ENCODE data around the gene RBM47.

Gene RBM47

DNA sequence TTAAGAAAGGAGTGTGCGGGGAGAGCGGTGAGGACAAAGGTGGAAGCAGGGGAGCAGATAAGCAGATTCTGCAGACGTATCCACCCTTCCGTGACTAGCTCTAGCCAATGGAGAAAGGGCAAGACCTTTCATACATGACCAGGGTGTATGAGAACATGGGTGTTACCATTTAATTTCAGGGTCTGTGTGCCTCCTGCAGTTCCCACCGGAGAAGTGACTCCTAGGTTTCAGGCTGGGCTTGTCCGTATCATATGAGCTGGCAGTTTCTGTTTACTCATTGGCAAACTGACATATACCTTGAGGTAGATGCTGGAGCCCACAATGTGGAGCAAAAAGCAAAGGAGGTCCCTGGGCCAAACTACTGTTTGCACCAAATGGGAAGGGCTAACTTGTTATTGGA, 6.8 kb downstream of the RBM47 start:
- no peak for DNase-seq

DNA sequence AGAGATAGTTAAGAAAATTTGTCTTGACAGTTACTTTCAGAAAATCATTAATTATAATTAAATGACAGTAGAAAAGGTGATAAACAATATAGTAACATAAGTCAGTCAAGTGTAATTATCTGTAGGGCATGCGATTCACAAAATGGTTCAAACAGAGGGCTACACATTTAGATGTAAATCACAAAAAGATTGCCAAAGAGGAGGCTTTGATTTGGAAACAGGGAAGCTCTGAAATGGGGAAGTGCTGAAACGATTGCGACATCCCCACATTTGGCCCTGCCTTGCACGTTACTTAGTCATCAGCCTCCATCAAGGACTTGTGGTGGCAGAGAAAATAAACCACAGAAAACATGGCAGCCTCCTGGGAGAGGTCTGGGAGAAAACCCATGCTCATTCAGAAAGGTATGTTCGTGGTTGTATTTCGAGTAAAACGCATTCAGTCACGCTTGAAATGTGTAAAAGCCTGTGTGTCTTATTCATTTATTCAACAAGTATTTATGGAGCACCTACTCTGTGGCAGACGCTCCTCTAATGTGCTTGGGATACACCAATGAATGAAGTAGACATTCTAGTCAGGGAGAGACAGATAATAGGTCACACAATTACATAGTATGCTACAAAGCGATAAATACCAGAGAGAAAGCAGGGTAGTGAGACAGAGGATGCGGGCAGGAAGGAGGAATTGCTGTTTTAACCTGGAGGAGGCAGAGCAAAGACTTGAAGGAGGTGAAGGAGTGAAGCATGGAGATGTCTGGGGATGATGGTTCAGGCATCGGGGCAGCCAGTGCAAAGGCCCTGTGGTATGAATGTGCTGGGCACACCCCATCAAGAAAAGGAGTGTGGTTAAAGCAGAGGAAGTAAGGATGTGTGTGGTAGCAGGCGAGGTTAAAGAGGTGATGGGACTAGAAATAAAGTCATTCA, 7.8 kb downstream of the RBM47 start:
- DNase-seq, result peak; percentile 88

DNA sequence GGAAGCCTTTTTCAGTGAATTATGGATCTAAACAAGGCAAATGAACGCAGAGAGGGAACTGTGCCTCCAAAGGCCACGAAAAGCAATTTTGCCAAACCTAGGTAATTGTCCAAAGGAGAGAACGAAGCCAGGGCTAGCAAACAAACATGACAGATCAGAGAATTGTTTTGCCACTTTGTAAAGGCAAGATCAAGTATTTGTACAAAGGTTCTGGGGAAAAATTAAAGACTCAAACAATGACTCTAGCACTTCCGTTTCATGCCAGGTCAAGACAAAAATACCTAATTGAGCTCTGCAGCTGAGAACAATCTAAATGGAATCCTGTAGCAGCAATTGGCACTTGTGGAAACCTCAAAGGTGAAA, 8.5 kb downstream of the RBM47 start:
- DNase-seq, result no peak

DNA sequence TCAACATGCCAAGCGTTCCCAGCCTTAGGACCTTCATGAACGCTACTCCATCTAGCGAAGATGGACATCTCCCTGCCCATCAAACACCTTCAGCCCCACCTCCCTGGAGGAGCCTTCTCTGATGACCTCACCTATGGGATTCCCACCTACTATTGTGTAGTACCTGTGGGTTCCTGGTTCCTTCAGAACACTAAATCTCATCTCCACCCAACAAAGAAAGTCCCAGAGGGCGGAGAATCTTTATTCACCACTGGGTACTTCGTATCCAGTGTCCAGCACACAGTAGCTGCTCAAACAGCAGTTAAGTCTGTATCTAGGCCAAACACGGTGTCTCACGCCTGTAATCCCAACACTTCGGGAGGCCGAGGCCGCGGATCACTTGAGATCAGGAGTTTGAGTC, 10.1 kb downstream of the RBM47 start:
- DNase-seq, result no peak

DNA sequence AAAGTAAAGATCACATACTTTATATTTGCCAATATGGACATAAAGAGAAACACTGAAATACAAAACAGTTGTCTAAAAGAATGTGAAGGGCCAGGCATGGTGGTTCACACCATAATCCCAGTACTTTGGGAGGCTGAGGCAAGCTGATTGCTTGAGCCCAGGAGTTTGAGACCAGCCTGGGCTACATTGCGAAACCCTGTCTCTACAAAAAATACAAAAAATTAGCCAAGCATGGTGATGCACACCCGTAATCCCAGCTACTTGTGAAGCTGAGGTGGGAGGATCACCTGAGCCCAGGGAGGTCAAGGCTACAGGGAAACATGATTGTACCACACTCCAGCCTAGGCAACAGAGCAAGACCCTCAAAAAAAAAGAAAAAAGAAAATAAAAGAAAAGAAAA, 11.8 kb downstream of the RBM47 start:
- DNase-seq, result no peak

DNA sequence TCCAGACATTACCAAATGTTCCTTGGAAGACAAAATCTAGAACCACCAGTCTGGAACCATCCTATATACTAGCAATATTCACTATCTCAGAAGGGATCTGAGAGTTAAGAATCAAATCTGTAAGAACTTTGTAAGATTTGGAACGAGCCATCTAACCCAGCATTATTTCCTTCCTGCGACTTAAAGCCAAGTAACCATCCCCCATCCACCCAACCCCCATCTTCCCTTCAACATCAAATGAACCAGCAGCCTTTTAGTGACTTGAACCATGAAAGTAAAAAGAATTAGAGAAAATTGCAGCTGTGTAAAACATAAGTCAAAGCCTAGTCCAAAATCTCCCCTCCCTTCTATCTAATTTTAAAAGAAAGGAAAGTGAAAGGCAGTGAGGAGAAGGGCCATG, 15.6 kb downstream of the RBM47 start:
- no peak for DNase-seq

DNA sequence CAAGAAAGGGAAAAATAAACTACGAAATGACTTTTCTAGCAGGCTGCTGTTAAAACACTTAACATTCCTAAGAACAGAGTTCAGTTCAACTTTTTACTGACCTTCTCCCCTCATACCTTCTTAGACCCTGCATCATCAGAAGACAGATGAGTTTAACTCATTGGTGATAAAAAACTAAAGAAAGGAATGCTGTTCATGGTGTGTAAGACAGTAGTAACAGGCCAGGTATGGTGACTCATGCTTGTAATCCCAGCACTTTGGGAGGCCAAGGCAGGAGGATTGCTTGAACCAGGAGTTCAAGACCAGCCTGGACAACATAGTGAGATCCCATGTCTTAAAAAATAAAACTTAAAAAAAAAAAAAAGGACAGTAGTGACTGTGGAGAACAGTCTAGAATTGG, 16.2 kb downstream of the RBM47 start:
- DNase-seq, result peak; percentile 75

DNA sequence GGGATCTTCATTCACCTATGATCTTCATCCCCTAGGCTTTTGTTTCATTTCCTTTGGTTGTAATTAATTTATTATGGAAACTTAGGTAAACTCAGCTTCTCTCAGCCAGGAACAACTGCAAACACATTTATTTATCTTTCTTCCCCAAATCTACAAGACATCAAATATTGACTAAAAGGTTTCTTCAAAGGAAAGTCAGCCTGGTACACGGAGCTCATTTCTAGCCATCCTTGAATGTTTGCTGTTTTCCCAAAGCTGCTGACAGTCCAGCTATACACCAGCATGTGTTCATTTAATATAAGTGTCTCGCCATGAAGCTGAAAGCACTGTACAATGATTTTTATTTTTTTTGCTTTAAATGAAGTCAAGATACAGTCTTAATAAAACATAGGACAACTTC, 16.8 kb downstream of the RBM47 start:
- no peak for DNase-seq

DNA sequence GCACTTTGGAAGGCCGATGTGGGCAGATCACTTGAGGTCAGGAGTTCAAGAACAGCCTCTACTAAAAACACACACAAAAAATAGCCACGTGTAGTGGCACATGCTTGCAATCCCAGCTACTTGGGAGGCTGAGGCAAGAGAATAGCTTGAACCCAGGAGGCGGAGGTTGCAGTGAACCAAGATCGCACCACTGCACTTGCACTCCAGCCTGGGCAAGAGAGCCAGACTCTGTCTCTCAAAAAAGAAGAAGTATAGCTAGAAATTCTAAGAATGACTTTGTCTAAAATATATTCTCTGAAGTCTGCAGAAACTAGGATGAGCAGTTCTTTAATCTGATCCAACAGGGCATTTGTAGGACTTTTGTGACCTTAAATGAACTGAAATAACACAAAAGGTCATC, 17.4 kb downstream of the RBM47 start:
- no peak for DNase-seq

DNA sequence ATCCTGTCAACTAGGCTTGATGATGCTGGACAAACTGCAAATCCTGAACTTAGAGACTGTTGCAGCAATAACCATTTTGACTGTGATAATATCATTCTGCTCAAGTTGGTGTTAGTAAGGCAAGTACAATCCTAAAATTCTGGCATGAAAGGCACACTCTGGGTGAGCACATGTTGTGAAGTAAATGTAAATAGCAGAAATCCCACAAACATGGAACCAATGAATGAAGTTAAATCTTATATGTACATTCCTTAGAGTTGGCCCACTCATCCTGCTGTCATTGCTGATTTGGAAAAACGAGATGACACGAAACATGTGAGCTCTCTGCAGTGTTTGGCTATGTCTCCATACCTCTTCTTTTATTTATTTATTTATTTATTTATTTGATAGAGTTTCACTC, 21.0 kb downstream of the RBM47 start:
- no peak for DNase-seq

DNA sequence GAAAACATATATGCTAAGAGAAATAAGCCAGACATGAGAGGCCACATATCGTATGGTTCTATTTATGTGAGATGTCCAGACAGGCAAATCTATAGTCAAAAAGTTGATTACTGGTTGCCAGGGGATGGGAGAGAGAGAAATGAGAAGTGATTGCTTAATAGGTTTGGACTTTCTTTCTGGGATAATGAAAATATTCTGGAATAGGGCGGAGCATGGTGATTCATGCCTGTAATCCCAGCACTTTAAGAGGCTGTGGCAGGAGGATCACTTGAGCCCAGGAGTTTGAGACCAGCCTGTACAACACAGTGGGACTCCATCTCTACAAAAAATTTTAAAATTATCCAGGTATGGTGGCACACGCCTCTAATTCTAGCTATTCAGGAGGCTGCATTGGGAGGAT, 22.4 kb downstream of the RBM47 start:
- DNase-seq, result no peak

DNA sequence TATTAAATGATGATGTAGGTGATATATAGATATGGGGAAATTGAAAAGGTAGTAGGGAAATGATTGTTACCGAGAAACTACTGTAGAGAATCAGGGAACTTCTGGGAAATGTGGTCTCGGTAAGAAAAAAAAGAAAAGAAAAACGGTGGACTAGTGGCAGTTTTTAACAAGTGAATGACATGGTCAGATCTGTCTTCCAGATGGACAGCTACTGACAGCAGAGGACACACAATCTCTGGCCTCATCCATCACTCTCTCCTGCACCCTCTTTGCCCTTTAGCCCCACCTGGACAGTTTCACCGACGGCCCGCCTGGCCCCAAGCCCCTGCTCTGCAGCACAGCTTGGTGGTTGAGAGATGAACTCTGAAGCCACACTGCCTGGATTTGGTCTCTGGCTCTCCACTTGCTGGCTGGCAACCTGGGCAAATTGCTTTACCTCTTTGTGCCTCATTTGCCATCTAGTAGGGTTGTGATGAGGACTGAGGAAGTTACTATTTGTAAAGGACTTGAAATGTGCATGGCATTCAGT, 23.4 kb downstream of the RBM47 start:
- no peak for DNase-seq

DNA sequence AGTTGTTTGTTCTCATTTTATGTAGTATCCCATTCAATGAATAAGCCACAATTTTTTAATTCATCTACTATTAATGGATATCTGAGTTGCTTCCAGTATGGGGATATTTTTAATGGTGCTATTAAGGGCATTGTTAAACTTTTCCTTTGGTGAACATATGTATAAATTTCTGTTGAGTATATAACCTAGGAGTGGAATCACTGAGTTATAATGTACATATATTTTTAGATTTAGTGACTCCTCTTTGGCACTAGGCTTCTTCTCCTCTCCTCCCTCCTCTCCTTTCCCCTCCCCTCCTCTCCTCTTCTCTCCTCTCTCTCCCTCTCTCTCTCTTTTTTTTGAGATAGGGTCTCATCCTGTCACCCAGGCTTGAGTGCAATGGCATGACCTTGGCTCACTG, 26.4 kb downstream of the RBM47 start:
- no peak for DNase-seq

DNA sequence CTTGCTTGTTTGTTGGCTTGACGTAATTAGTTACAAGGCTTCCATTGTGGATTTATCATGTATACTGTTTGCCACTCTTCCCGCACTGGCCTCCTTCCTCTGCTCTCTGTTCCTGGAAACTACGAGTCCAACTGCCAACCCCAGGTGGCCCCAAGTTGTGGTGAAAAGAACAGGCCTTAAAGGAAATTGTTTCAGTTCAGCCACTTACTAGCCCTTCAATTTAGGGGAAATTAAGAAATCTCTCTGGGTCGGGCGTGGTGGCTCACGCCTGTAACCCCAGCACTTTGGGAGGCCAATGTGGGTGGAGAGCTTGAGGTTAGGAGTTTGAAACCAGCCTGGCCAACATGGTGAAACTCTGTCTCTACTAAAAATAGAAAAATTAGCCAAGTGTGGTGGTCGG, 28.0 kb downstream of the RBM47 start:
- DNase-seq, result no peak

DNA sequence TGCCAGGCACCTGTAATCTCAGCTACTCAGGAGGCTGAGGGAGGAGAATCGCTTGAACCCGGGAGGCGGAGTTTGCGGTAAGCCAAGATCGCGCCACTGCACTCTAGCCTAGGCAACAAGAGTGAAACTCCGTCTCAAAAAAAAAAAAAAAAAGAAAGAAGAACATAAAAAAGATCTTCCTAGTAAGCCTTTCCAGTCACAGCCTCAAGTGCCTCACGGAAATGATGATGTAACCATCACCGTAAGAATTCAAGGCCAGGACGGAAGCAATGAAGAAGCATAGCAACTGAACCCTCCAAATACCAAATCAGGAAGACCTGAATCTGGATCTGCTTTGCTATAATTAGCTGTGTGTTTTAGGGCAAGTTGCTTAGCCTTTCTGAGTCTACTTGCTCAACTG, 28.8 kb downstream of the RBM47 start:
- DNase-seq, result no peak

DNA sequence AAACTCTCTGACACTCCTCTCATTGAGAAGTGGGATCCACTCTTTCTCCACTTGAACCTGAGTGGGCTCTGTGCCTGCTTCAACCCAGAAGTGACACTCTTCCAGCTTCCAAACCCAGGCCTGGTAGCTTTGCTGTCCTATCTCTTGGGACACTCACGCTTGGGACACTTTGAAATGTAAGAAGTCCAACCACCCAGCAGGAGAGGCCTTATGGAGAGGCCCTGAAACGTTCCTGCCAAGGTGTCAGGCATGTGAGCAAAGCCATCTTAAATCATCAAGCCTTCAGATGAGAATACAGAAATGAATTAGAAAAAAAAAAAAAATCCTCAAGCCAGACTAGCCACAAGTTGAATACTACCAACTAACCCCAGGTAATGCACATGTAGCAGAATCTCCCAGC, 30.2 kb downstream of the RBM47 start:
- DNase-seq, result no peak

DNA sequence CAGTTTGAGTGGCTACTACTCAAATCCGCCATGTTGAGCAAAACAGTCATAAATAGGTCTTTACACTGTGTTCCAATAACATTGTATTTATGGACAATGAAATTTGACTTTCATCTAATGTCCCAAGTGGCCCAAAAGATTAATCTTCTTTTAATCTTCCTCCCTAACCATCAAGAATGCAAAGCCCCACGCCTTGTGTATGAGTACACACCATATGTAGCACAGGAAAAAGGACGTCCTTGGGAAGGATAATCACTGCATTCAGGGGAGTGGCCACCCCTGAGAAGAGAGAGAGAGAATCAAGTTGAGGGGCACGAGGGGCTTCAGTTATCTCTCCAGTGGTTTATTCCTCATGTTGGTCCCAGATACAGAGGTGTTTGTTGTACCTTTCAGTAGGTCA, 33.1 kb downstream of the RBM47 start:
- DNase-seq, result no peak

DNA sequence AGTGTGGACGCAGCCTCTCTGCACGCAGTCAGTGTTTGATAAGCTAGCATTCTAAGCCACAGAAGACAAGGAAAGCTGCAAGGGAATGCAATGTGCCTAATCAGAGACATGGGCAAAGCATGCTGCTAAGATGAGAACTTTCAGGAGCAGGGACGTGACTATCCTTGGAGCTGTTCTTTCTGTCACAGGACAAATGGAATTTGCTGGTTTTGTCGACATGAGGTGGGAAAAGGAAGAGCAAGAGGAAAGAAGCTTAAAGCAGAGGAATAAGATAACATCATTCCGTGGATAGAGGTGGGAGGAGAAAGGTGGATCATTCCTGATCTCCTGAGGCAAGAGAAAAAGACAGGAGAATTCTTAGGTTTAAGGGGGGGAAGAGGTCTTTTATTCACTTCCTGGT, 33.7 kb downstream of the RBM47 start:
- DNase-seq, result no peak

DNA sequence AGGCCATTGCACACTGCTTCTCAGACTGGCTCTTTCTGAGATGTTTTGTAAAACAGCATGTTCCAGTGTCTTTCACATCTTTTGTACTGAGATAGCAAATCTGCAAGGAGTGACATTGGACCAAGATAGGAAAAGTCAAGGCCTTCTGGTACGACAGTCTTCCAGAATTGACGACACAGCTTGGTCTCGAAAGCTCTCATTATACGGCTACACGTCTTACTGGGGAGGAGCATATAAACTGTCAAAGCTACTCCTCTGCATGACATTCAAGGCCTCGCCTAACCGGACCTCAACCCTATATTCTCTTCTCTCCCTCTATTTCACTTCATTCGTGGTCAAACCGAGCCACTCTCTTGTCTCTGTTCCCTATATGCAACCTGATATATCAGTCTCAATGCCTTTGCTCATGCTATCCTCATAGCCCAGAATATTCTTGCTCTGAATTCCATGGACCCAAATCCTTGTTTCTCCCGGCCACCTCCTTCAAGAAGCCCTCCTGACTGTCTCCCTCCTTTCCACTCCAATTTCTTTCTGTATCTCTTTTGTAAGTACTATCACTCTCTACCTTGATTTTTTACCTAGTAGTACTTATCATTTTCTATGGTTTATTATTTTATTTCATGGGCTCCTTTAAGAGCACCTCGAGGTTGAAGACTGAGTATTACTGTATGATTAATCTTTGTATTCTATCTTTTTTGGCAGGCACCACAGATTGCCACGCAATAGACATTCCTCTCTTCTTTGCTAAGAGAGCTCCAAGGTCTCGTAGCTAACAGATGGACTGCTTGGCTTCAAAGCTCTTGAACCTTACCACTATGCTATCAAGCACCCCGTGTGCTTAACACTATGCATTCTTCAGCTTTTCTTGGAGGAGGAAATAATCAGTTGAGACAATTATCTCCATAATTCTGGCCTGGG, 35.1 kb downstream of the RBM47 start:
- DNase-seq, result no peak

DNA sequence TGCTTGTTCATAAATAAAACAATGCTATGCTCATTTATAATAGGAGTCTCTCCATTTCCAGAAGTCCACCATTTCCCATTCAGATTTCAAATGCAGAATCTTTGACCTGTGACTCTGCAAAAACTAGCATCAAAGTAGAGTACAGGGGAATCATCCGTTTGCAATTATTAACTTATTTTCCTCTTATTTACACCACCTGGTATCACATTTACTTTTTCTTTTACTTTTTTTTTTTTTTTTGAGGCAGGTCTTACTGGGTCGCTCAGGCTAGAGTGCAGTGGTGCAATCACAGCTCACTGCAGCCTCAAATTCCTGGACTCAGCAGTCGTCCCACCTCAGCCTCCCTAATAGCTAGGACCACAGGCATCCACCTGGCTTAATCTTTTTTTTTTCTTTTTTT, 37.6 kb downstream of the RBM47 start:
- no peak for DNase-seq

DNA sequence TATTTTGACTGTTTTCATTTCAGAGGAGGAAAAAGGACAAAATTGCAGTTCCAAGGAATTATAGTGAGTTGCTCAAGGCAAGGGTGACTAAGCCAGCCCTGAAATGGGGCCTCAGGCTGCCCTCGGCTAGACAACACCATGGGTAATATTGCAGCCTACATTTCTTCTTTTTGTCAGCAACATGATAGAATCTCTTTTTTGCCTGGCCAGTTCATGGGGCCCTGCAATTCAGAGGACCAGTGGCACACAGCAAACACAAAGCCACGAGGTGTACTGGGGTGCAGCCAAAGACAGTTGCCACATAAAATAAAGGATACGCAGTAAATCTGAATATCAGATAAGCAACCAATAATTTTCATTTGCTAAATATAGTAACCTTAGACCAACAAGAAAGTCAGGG, 41.8 kb downstream of the RBM47 start:
- DNase-seq, result peak; percentile 67

DNA sequence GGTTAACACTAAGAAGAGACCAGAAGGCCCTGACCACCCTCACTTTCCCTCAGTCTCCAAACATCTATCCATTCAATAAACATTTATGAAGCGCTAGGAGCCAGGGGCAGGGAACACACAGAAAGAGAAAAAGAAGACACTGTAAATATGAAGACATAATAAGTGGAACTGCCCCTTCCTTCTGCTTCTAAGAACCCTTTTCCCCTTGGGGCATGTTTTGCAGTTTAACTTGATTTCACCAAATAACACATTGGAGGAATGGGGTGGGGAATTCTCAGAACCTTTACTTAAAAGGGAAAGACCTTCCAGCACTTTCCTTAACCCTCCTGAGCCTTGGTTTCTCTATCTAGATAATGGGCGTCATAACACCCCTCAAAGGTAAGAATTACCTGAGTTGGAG, 42.3 kb downstream of the RBM47 start:
- DNase-seq, result no peak

DNA sequence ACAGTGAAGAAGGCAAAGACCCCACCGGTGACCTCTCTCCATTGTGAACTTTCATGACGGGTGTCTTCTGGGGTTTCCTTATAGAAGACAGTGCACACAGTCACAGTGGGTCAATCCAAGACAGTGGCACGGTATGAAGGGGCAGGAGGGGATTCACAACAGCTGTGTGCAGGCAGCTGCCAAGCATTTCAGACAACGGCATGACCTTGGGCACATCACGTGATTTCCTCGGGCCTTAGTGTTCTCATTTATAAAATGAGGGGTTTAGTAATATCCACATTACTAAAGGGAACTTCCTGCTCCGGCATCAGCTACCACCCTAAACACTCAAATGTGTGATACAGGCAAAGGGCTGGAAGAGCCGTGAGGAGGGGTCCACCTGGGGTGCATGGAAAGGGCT, 42.9 kb downstream of the RBM47 start:
- no peak for DNase-seq

DNA sequence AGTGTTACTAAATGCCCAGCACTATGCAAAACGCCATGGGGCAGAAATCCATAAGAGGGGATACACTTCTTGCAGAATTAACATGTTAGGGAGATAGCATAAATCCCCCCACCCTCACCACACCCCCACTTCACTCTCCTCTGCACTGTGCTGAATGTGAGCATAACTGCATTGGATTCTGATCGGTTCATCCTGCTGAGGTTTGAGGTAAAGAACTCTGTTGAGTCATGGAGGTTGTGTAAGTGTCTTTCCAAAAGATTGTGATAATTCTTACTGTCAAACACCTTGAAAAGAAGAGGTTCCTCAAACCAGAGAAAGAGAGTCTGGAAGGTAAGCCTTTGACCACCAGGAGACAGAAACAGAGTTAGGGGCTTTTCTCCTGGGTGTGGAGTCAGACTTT, 43.6 kb downstream of the RBM47 start:
- DNase-seq, result no peak

All from islet precursor cell (in vitro differentiated cells).